GM12878 (cell line): ENCODE data around the gene TEX54. TPM values are rescaled to one million over a fixed set of nuclear protein-coding genes. Genes with fewer than 3 reads are reported as not detected.
A peak's percentile ranks its signal among the peaks of the same experiment; 100 is the strongest.

Experiments
- CBX5 ChIP-seq: sonication (generic); IDR thresholded peaks from 2 replicates; pipeline ENCODE4 v1.6.1; 2016; ENCODE audit warnings: low read depth, moderate library complexity, mild to moderate bottlenecking, inconsistent platforms
- CHD2 ChIP-seq: IDR thresholded peaks from 2 replicates; pipeline ENCODE4 v1.6.1; 2011; ENCODE audit warnings: low read depth, low read length, improper control_type of control experiment, borderline replicate concordance
- CREB1 ChIP-seq: IDR thresholded peaks from 2 replicates; pipeline ENCODE4 v1.6.1; 2012; ENCODE audit warnings: low read depth, mild to moderate bottlenecking, inconsistent platforms
- EZH2 ChIP-seq: IDR thresholded peaks from 2 replicates; pipeline ENCODE4 v1.6.1; 2012; ENCODE audit warnings: low read depth, mild to moderate bottlenecking, control low read depth, inconsistent platforms, low read length, borderline replicate concordance; ENCODE audit not compliant: control insufficient read depth
- IKZF1 ChIP-seq: fragments of 450-650 bp; conservative IDR thresholded peaks from 2 replicates; pipeline ENCODE4 v1.6.1; 2017; ENCODE audit warnings: antibody characterized with exemption, mild to moderate bottlenecking
- JUND ChIP-seq: IDR thresholded peaks from 2 replicates; pipeline ENCODE4 v1.6.1; 2012; ENCODE audit warnings: low read depth, mild to moderate bottlenecking, low read length, improper control_type of control experiment, moderate library complexity
- KLF5 ChIP-seq: fragments of 450-650 bp; IDR thresholded peaks from 2 replicates; pipeline ENCODE4 v1.6.1; 2014; ENCODE audit warnings: mild to moderate bottlenecking; ENCODE audit not compliant: partially characterized antibody
- MLLT1 ChIP-seq: fragments of 450-650 bp; IDR thresholded peaks from 2 replicates; pipeline ENCODE4 v1.6.1; 2016; ENCODE audit warnings: mild to moderate bottlenecking
- MYC ChIP-seq: IDR thresholded peaks from 2 replicates; pipeline ENCODE4 v1.6.1; 2011; ENCODE audit warnings: mild to moderate bottlenecking, low read length, moderate library complexity, inconsistent platforms; ENCODE audit not compliant: insufficient read depth, insufficient replicate concordance, insufficient read length, severe bottlenecking
- NFYB ChIP-seq: IDR thresholded peaks from 2 replicates; pipeline ENCODE4 v1.6.1; 2011; ENCODE audit warnings: low read depth, mild to moderate bottlenecking, low read length, improper control_type of control experiment, moderate library complexity; ENCODE audit not compliant: insufficient read depth
- RUNX3 ChIP-seq: IDR thresholded peaks from 2 replicates; pipeline ENCODE4 v1.6.1; 2012; ENCODE audit warnings: low read length, inconsistent platforms
- SIX5 ChIP-seq: IDR thresholded peaks from 2 replicates; pipeline ENCODE4 v1.6.1; 2011; ENCODE audit warnings: mild to moderate bottlenecking, low read depth, low read length, moderate library complexity; ENCODE audit not compliant: severe bottlenecking
- SREBF1 ChIP-seq: IDR thresholded peaks from 2 replicates; pipeline ENCODE4 v1.6.1; 2012; ENCODE audit warnings: mild to moderate bottlenecking, low read length
- USF1 ChIP-seq: IDR thresholded peaks from 2 replicates; pipeline ENCODE4 v1.6.1; 2011; ENCODE audit warnings: borderline replicate concordance, low read depth, mild to moderate bottlenecking, moderate library complexity, mixed read lengths, low read length; ENCODE audit not compliant: insufficient read depth; ENCODE audit errors: extremely low read length
- ZNF217 ChIP-seq: fragments of 450-650 bp; IDR thresholded peaks from 2 replicates; pipeline ENCODE4 v1.6.1; 2017; ENCODE audit warnings: antibody characterized with exemption, mild to moderate bottlenecking
- polyA plus RNA-seq, 11 experiments: library from polyadenylated mRNA; depleted of rRNA in 4 of 11; unstranded in 6 of 11; stranded (reverse) in 5 of 11; fragments of >200 nt; fragmentation: Nextera tagmentation in 4 of 11; fragmentation: Illumina TruSeq in 1 of 11; extraction: Ambion mirVana in 4 of 11; extraction: Trizol in 1 of 11; gene quantifications; 1 replicate in 1 of 11; 2 replicates in 10 of 11; pipeline versions ENCODE4 v1.2.1 to v1.2.3, GENCODE V29; 2011 to 2016; ENCODE audit warnings: inconsistent platforms in 2 of 11, missing spikeins in 2 of 11, low read depth in 1 of 11
- total RNA-seq, 4 experiments: library from RNA; depleted of rRNA in 3 of 4; stranded (reverse); fragments of >200 nt in 3 of 4; fragmentation: Illumina TruSeq in 1 of 4; extraction: Trizol in 1 of 4; gene quantifications; 2 replicates each; pipeline versions ENCODE4 v1.2.1 to v1.2.3, GENCODE V29; 2013 to 2021

Gene TEX54
- total and polyA plus RNA-seq, 10 of the 15 experiments (the other 5 are each of a cell fraction or from before 2014, with no cell fraction given): 0.38 to 0.68 (median 0.51) TPM; not detected in 7

DNA sequence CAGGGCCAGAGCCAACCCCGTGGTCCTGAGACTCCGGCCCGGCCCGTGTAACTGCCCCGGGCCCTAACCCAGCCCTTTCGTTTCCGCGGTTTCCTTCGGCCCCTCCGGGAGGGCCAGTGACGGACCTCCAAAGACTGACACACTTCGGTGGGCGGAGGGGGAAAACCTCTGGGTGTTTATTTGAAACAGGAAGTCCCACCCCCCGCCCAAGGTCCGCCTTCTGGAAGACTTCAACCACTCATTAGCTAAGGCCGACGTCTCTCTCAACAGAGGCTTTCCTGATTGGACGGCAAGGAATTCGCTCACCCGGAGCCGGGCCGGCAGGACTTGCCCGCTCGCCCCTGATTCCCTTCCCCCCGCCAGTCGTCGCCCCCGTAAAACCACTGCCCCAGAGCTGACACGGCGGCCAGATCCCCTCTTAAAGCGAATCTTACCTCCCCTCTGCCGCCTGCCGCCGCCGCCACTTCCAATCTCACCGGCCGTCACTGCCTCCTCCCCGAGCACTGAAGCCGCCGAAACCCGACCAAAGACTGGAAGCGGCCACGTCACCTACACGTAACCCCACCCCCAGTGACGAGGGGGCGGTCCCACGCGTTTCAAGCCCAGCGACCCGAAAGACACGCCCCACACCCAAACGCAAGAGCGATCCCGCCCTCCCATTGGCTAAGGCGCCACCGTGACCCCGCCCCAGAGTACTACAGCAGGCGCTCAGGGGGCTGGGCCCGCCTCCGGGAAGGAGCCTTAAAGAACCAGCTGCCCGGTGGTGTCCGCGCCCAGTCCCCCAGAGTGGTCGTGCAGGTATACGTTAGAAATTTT, 913 bp downstream of the TEX54 start, which contains the start of gene STX5 (continued):
- peak; percentile 82 for TF ChIP-seq MLLT1
- peak; percentile 61 for TF ChIP-seq IKZF1
- peak; percentile 52; the same call in 1 of the 2 replicates for TF ChIP-seq JUND
- peak; percentile 94 for TF ChIP-seq CHD2
- TF ChIP-seq CREB1: peak; percentile 96
- TF ChIP-seq NFYB: peak; percentile 95
- no peak for TF ChIP-seq EZH2
- TF ChIP-seq SIX5: peak; percentile 6
- TF ChIP-seq ZNF217: no peak
- TF ChIP-seq MYC: peak; percentile 33
- peak; percentile 52 for TF ChIP-seq USF1
- TF ChIP-seq CBX5: no peak
- peak; percentile 79 for TF ChIP-seq RUNX3
- 0 out of 2 replicates have a peak, but pooled peaks have one; percentile 16 for TF ChIP-seq SREBF1
- TF ChIP-seq KLF5: peak; percentile 86
